Measurements from ENCODE around the gene ADCY3. TPM values are rescaled to one million over a fixed set of nuclear protein-coding genes. Genes with fewer than 3 reads are reported as not detected.
A peak's percentile ranks its signal among the peaks of the same experiment; 100 is the strongest.

The ADCY3 gene
- total RNA-seq, 2 experiments from 2014 or later = 28.1 to 31.4 TPM

GRCh38 chr2:24926602-24927252, 6.7 kb upstream of the ADCY3 start:
- H3K36me3 ChIP-seq (ENCODE audit: insufficient read depth, low read length) = no peaks in the 10 kb centered on the region
- no peaks in the 10 kb centered on the region for H3K9me3 ChIP-seq (ENCODE audit: control insufficient read depth in 1 of 2, insufficient read depth in 1 of 2, low read length in 2 of 2)
- no peaks in the 10 kb centered on the region for H3K27me3 ChIP-seq (ENCODE audit: control insufficient read depth in 1 of 2, insufficient read depth in 2 of 2, low read length in 2 of 2)
- Mint-ChIP-seq H3K36me3 (ENCODE audit: low read depth) (no peaks in the 10 kb centered on the region), H3K4me1 (ENCODE audit: low read depth) (no peaks in the 10 kb centered on the region), H3K9me3 (no peaks in the 10 kb centered on the region), H3K4me3 (no peak overlapping the region), H3K27me3 (no peaks in the 10 kb centered on the region), H3K27ac (no peak overlapping the region)
- no peak for TF ChIP-seq CTCF (IDR thresholded peaks at IDR 0.05)
- POLR2A ChIA-PET = no interaction called here
- peak in 8 of 14 experiments; percentile 13 to 65 (median 28) for DNase-seq
- H3K27ac ChIP-seq (ENCODE audit: low read depth in 1 of 2, low read length in 2 of 2) = no peak overlapping the region
- peaks cover 20% of the 10 kb centered on the region for H3K4me1 ChIP-seq (ENCODE audit: insufficient read depth, low read length)
- CTCF ChIA-PET = no interaction called here
- no peak for ATAC-seq (ENCODE audit: poor library complexity)
- intact Hi-C loops (cut with DNase I, micrococcal nuclease) = no loop called here
- peak overlapping the region; percentile 56 for H3K4me3 ChIP-seq (ENCODE audit: low read length)

GRCh38 chr2:24926220-24926601, 6.2 kb upstream of the ADCY3 start:
- Histone ChIP-seq H3K36me3 (ENCODE audit: insufficient read depth, low read length) (no peaks in the 10 kb centered on the region), H3K9me3 (ENCODE audit: control insufficient read depth in 1 of 2, insufficient read depth in 1 of 2, low read length in 2 of 2) (no peaks in the 10 kb centered on the region), H3K4me1 (ENCODE audit: insufficient read depth, low read length) (peaks cover 20% of the 10 kb centered on the region), H3K27ac (ENCODE audit: low read depth in 1 of 2, low read length in 2 of 2) (no peak overlapping the region), H3K4me3 (ENCODE audit: low read length) (peak overlapping the region; percentile 56), H3K27me3 (ENCODE audit: control insufficient read depth in 1 of 2, insufficient read depth in 2 of 2, low read length in 2 of 2) (no peaks in the 10 kb centered on the region)
- DNase-seq (no peak), ATAC-seq (ENCODE audit: poor library complexity) (no peak)
- POLR2A ChIA-PET = no interaction called here
- intact Hi-C loops (cut with DNase I, micrococcal nuclease) = no loop called here
- Mint-ChIP-seq H3K27me3 (no peaks in the 10 kb centered on the region), H3K9me3 (no peaks in the 10 kb centered on the region), H3K36me3 (ENCODE audit: low read depth) (no peaks in the 10 kb centered on the region), H3K4me3 (no peak overlapping the region), H3K4me1 (ENCODE audit: low read depth) (no peaks in the 10 kb centered on the region), H3K27ac (no peak overlapping the region)
- TF ChIP-seq CTCF (IDR thresholded peaks at IDR 0.05) = no peak
- CTCF ChIA-PET = no interaction called here

- ChIA-PET POLR2A (no interaction called here), CTCF (no interaction called here)
- Mint-ChIP-seq H3K4me3 (no peak overlapping the region), H3K9me3 (no peaks in the 10 kb centered on the region), H3K4me1 (ENCODE audit: low read depth) (peaks cover 3% of the 10 kb centered on the region), H3K27me3 (no peaks in the 10 kb centered on the region), H3K27ac (no peak overlapping the region), H3K36me3 (ENCODE audit: low read depth) (no peaks in the 10 kb centered on the region)
- intact Hi-C loops (cut with DNase I, micrococcal nuclease) = no loop called here
- TF ChIP-seq CTCF (IDR thresholded peaks at IDR 0.05) = no peak
- Histone ChIP-seq H3K4me3 (ENCODE audit: low read length) (no peak overlapping the region), H3K9me3 (ENCODE audit: control insufficient read depth in 1 of 2, insufficient read depth in 1 of 2, low read length in 2 of 2) (no peaks in the 10 kb centered on the region), H3K27ac (ENCODE audit: low read depth in 1 of 2, low read length in 2 of 2) (no peak overlapping the region), H3K27me3 (ENCODE audit: control insufficient read depth in 1 of 2, insufficient read depth in 2 of 2, low read length in 2 of 2) (no peaks in the 10 kb centered on the region), H3K36me3 (ENCODE audit: insufficient read depth, low read length) (no peaks in the 10 kb centered on the region), H3K4me1 (ENCODE audit: insufficient read depth, low read length) (peaks cover 24% of the 10 kb centered on the region)
- DNase-seq (no peak), ATAC-seq (ENCODE audit: poor library complexity) (no peak)
Measured at GRCh38 chr2:24925815-24926214, 5.8 kb upstream of the ADCY3 start.
